HG03558 (cell line): ENCODE results near the gene NPR1.
A peak's percentile ranks its signal among the peaks of the same experiment; 100 is the strongest.
"Not testable (repeated sequence)": the region's sequence is repeated elsewhere in the genome, so short reads cannot be mapped to it uniquely, and the experiment has no call there.

Source experiments
- ATAC-seq: cut with Tn5 transposase; IDR thresholded peaks from one replicate; pipeline ENCODE4 v1.9.1; 2021; ENCODE audit warnings: moderate number of reproducible peaks; ENCODE audit not compliant: unreplicated experiment; ENCODE audit errors: extremely low read depth

NPR1 gene

GRCh38 chr1:153678519-153679336 is at the start of gene NPR1:
TSS of gene NPR1 (plus strand) at chr1:153678688. CDS start at chr1:153679109, 421 bp downstream.
- no peak for ATAC-seq

- no peak for ATAC-seq
These were observed 49.2 kb upstream of the NPR1 start for GRCh38 chr1:153629343-153629665.

DNA sequence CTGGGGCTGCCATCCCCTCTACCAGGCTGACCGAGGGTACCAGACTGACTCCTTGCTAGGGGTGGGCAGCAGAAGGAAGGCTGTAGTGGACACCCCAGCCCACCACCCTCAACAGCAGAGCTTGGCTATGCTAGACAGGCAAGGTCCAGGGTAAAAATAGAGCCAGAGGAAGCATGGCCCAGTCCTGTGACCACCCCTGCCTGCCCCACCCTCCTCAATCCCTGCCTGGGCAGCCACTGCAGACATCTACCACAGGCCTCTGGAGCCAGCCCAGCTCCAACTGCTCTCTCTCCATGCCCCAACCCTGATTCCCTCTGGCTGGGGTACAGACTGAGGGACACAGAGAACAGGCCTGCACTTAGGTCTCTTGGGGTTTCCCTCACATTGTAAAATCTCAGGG is 48.5 kb upstream of the NPR1 start:
- no peak for ATAC-seq

DNA sequence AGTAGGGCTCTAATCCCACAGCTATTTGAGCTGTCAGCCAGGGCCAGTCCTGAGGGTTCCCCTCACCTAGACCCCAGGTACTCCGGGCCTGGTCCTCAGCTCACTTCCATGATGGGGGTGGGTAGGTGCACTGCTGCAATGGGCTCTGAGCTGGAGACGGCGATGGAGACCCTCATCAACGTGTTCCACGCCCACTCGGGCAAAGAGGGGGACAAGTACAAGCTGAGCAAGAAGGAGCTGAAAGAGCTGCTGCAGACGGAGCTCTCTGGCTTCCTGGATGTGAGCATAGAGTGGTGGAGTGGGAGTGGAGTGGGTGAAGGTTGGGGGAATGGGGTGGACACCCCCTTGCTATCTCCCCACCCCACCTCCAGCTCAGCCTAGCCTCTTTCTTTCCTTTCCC is 48.1 kb upstream of the NPR1 start:
- ATAC-seq, result no peak

- no peak for ATAC-seq
These were observed 47.2 kb upstream of the NPR1 start for GRCh38 chr1:153631047-153632022.

DNA sequence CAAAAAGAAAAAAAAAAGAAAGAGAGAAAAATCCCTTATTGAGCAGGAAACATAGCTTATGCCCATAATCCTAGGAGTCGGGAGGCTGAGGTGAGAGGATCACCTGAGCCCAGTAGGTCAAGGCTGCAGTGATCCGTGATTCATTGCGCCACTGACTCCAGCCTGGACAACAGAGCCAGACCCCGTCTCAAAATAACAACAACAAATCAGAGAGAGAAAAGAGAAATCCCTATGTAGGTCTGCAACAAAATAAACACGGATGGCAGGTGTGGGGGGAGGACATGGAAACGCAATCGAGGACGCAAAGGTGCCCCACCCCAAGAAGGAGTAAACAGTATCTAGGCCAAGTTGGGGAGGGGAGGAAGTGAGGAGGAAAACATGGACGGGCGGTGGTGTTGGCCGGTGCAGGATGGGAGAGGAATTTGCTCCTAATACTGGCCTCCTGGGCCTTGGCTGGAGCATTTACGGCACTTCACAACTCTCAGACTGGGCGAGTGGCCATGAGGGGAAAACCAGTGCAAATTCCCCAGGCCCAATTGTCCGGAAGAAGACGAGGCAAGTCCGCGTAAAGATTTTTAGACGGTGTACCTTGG is 45.2 kb upstream of the NPR1 start:
- ATAC-seq, result no peak

DNA sequence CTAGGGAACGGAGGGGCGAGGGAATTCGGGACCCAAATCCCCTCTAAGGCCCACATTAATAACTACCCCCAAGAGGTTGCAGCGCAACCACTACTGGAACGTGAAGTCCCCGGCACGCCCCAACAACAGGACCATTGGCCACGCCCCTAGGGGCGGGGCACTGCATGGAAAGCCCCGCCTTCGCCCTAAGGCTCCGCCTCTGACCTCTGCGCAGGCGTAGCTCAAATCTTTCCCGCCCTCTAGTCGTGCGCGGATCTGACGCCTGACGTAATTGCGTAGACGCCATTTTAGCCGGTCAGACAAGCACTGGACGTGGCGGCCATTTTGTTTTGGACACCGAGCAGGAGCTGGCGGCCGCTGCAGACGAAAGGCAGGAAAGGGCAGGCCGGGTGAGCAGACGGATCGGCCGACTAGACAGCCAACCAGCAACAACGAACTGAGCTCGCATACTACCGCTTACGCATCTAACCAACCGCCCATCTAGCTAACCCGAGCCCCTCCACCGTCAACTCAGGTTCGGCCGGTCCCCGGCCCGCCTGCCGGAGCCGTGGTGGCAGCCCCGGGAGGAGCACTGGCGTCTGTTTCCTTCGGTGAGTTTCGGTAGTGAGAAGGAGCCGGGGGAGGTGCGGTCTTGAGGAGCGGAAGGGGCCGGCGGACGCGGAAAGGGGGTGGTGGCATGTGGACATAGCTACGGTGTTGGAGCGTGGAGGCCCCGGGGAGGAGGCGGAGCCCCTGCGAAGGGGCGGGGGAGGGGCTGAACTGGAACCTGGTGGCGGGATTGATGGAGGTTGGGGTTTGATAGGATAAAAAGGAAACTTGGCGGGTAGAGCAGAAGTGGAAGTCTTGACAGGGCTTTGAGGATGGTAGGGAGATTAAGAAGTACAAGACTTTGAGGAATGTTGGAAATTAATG is 44.5 kb upstream of the NPR1 start, which contains the start of gene CHTOP:
Gene CHTOP (plus strand): TSS at position 313 of the 912 bp plus-strand sequence. CDS start 2,523 bp downstream, outside the sequence.
- ATAC-seq, result peak; percentile 76

DNA sequence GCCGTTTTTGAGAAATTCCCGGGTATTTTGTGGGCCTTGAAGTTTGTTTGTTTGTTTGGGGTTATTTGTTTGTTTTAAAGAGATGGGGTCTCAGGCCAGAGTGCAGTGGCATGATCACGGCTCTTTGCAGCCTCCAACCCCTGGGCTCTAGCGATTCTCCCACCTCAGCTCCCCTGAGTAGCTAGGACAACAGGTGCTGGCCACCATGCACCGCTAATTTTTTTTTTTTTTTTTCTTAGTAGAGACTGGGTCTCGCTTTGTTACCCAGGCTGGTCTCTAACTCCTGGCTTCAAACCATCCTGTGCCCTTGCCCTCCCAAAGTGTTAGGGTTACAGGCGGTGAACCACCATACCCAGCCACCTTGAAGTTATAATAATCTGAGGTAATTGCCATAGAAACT is 42.6 kb upstream of the NPR1 start:
- ATAC-seq, result no peak

DNA sequence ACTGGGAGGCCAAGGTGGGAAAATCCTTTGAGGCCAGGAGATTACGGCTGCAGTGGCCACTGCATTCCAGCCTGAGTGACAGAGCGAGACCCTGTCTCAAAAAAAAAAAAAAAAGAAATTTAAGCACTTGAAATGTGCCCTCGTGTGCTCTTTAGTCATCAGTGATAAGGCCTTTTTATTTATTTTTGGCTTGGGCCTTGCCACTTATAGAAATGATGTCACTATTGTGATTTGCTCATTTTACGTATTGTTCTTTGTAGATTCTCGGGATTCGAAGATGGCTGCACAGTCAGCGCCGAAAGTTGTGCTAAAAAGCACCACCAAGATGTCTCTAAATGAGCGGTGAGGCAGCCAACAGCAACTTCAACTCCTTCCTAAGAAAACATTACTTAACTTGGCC is 42.2 kb upstream of the NPR1 start:
- ATAC-seq, result no peak

- ATAC-seq, result no peak
These were observed 40.2 kb upstream of the NPR1 start for GRCh38 chr1:153638261-153638660.

DNA sequence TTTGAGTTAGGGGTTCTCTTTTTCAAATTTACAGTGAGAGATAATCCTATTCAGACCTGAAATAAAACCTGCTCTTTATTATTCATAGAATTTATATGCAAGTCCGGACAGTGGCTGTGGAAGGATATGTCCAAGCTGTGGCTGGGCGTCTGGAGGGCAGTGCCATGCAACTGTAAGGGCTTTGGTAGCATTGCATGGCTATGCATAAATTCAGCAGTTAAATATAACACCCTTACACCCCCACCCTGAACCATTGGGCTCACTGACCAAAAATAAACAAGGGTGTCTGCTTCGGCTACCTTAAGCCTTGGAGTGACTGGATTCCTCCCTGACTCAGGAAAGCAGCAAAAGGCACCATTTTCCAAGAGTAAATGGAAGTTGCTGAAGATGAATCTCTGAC is 39.2 kb upstream of the NPR1 start:
- no peak for ATAC-seq

- ATAC-seq, result not testable (repeated sequence)
These were observed 38.3 kb upstream of the NPR1 start for GRCh38 chr1:153640213-153640612.

GRCh38 chr1:153640861-153641260 is 37.6 kb upstream of the NPR1 start:
- no peak for ATAC-seq

DNA sequence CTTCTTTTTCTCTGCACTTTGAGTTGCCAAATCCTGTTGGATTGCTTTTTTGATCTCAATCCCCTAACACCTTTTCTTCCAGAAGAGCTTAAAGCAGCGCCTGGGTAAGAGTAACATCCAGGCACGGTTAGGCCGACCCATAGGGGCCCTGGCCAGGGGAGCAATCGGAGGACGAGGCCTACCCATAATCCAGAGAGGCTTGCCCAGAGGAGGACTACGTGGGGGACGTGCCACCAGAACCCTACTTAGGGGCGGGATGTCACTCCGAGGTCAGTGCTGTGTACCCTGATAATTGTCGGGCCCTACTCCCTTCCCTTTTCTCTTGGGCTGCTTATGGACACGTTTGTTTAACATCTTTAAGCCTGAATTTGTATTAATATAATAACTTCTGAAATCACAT is 36.3 kb upstream of the NPR1 start:
- ATAC-seq, result no peak

DNA sequence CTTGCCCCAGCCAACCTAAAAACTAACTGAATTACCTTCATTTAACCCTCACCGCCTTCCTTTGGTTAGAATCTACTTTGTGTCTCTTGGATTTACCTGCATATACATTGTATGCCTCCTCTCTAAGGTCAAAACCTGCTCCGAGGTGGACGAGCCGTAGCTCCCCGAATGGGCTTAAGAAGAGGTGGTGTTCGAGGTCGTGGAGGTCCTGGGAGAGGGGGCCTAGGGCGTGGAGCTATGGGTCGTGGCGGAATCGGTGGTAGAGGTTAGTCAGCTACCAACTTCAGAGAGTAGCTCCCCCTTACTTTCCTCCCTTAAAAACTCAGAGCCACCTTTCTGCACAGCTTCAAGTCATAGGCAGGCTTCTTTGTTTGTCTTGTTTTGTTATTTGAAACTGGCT is 35.4 kb upstream of the NPR1 start:
- no peak for ATAC-seq

DNA sequence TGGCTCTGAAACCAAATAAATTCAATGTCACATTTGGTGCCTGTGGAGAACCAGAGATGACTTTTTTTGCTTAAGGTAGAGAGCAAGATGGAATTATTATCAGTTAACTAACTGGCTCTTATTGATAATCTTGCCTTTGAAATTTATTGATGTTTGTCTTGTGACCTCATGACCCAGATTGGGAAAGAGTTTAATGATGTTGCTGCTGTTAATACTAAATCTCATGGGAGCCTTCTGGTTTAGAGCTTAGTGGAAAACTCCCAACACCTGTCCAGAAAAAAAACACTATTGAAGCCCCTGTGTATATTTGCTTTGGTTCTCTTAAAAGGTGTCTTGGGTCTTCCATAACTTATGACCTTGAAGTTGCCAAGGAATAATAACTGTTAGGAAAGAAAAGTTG is 34.7 kb upstream of the NPR1 start:
- no peak for ATAC-seq

DNA sequence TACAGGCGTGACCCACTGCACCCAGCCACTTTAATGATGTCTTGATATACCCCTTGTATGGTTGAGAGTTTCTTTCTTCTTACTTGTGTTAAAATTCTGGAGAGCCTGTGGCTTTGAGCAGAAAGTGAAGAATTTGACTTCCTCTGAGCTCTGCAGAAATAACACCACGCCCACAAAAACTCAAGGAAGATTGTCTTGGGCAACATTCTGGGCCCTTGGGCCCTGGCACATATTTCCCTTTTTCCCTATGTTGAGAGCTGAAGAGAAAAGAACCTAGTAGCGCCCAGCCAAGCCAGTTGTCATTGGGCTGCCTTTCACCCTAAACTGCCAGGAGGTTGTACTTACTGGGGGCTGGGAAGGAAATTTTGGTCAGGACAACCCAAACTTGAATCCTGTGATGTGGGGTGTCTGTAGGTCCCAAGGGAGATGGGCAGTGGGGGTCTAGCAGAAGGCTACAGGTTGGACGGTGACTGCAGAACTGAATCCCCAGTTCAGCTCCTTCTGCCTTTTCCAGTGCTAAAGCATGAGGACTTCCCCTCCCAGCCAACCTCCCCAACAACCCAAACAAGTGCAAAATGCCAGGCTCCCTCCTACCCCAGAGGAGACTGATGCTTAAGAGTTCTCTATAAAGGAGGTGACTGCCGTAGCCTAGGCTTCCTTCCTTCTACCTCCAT is 31.7 kb upstream of the NPR1 start:
- no peak for ATAC-seq

DNA sequence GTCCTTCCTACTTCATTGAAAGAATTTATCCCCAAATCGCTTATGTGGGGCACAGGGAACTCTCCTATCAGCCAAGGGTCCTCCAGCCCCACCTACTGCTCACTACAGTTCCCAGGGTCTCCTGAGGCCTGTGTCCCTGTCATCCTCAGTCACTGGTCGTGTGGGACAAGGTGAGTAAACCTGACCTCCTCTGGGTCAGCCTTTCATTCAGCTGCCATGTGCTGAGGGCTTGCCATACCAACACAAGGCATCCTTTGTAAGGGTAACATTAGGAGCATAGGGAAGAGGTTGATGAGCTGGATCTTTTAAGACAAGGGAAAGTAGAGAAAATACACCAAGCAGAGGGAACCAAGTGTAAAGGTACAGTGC is 31.2 kb upstream of the NPR1 start:
- no peak for ATAC-seq

DNA sequence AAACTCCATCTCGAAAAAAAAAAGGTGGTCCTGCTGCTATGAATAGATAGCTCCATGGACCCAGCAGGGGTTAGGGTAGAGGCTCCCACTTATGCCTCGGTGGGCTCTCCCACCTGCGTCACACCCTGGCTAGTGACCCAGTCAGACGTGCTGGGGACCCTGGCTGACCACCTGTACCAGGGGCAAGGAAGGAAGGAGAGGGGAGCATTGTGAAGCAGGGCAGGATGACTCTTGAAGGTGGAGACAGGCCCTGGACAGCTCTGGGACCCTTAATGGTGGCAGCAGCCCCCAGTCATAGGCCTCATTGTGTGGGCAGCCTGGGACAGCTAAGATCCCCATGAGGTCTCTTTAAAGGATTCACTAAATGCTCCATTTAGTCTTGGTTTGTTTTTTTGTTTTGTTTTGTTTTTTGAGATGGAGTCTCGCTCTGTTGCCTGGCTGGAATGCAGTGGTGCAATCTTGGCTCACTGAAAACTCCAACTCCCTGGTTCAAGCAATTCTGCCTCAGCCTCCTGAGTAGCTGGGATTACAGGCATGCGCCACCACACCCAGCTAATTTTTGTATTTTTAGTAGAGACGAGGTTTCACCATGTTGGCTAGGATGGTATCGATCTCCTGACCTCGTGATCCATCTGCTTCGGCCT is 30.4 kb upstream of the NPR1 start:
- ATAC-seq, result no peak
